DOHH2 (cell line): ENCODE data around the gene ARHGAP22.

ENCODE experiments used
- H3F3A ChIP-seq: fragments of 200-600 bp; sonication (generic), shearing (Covaris generic); 2 replicates; pipeline ENCODE4 v1.6.0; 2016; ENCODE audit warnings: antibody characterized with exemption, mild to moderate bottlenecking; ENCODE audit not compliant: control insufficient read depth, insufficient read depth
- H3K27ac ChIP-seq: fragments of 200-600 bp; sonication (generic); 2 replicates; pipeline ENCODE4 v1.5.1; 2014; ENCODE audit warnings: low read depth, mild to moderate bottlenecking, low read length, moderate library complexity
- H3K27me3 ChIP-seq: fragments of 200-600 bp; sonication (generic); 2 replicates; pipeline ENCODE4 v1.6.1; 2014; ENCODE audit warnings: mild to moderate bottlenecking, low read length, mixed read lengths; ENCODE audit not compliant: control insufficient read depth
- H3K36me3 ChIP-seq: fragments of 200-600 bp; sonication (generic); 2 replicates; pipeline ENCODE4 v1.6.1; 2014; ENCODE audit warnings: mild to moderate bottlenecking, low read length, moderate library complexity, mixed read lengths; ENCODE audit not compliant: control insufficient read depth
- H3K4me1 ChIP-seq: fragments of 200-600 bp; sonication (generic); 2 replicates; pipeline ENCODE4 v1.6.1; 2014; ENCODE audit warnings: mild to moderate bottlenecking, low read length, mixed read lengths; ENCODE audit not compliant: control insufficient read depth
- H3K4me2 ChIP-seq: fragments of 200-600 bp; sonication (generic); 2 replicates; pipeline ENCODE4 v1.6.0; 2014; ENCODE audit warnings: mild to moderate bottlenecking, low read length, moderate library complexity
- H3K4me3 ChIP-seq: fragments of 200-600 bp; sonication (generic); 2 replicates; pipeline ENCODE4 v1.5.1; 2014; ENCODE audit warnings: mild to moderate bottlenecking, low read length, mixed read lengths
- H3K79me2 ChIP-seq: fragments of 200-600 bp; sonication (generic); 2 replicates; pipeline ENCODE4 v1.6.1; 2014; ENCODE audit warnings: mild to moderate bottlenecking, low read length, mixed read lengths; ENCODE audit not compliant: control insufficient read depth
- H3K9me2 ChIP-seq: fragments of 200-600 bp; sonication (generic); replicated peaks from 2 replicates; pipeline ENCODE4 v1.6.1; 2014; ENCODE audit warnings: mild to moderate bottlenecking, low read length, mixed read lengths; ENCODE audit not compliant: control insufficient read depth
- H3K9me3 ChIP-seq: fragments of 200-600 bp; sonication (generic); 2 replicates; pipeline ENCODE4 v1.6.1; 2014; ENCODE audit warnings: antibody characterized with exemption, low read length, mixed read lengths; ENCODE audit not compliant: control insufficient read depth, insufficient read depth
- H4K20me1 ChIP-seq: fragments of 200-600 bp; sonication (generic); 2 replicates; pipeline ENCODE4 v1.6.0; 2014; ENCODE audit warnings: low read depth, mild to moderate bottlenecking, antibody characterized with exemption, low read length, moderate library complexity; ENCODE audit not compliant: control insufficient read depth, insufficient read depth
- EZH2phosphoT487 ChIP-seq: fragments of 200-600 bp; sonication (generic); IDR thresholded peaks from 2 replicates; pipeline ENCODE4 v1.6.1; 2017; ENCODE audit warnings: borderline replicate concordance, mild to moderate bottlenecking, antibody characterized with exemption, low read length, moderate library complexity, mixed read lengths
- TF ChIP-seq, protein P1 (sequence below): fragments of 200-600 bp; sonication (generic); IDR thresholded peaks from one replicate; pipeline ENCODE4 v1.5.1; 2014; ENCODE audit warnings: antibody characterized with exemption, mild to moderate bottlenecking, low read depth, low read length; ENCODE audit not compliant: poor library complexity, severe bottlenecking

The ARHGAP22 gene

DNA sequence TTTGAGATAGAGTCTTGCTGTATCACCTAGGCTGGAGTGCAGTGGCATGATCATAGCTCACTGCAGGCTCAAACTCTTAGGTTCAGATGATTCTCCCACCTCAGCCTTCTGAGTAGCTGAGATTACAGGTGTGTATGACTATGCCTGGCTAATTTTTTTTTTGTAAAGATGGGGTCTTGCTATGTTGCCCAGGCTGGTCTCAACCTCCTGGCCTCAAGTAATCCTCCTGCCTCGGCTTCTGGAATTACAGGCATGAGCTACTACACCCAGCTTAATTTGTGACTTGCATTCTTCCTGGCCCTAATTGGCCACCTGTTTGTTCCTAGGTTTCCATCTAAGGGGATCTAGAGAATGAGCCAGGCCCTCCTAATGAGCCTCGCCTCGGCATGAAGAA, 9.3 kb downstream of the ARHGAP22 start:
- H4K20me1 ChIP-seq: no peaks in the 10 kb centered on the region
- H3K4me1 ChIP-seq: no peaks in the 10 kb centered on the region
- no peak overlapping the region for H3K4me3 ChIP-seq
- H3K27ac ChIP-seq: no peak overlapping the region
- H3K9me3 ChIP-seq: no peaks in the 10 kb centered on the region
- TF ChIP-seq, protein P1, sequence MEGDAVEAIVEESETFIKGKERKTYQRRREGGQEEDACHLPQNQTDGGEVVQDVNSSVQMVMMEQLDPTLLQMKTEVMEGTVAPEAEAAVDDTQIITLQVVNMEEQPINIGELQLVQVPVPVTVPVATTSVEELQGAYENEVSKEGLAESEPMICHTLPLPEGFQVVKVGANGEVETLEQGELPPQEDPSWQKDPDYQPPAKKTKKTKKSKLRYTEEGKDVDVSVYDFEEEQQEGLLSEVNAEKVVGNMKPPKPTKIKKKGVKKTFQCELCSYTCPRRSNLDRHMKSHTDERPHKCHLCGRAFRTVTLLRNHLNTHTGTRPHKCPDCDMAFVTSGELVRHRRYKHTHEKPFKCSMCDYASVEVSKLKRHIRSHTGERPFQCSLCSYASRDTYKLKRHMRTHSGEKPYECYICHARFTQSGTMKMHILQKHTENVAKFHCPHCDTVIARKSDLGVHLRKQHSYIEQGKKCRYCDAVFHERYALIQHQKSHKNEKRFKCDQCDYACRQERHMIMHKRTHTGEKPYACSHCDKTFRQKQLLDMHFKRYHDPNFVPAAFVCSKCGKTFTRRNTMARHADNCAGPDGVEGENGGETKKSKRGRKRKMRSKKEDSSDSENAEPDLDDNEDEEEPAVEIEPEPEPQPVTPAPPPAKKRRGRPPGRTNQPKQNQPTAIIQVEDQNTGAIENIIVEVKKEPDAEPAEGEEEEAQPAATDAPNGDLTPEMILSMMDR: no peak
- no peak for TF ChIP-seq EZH2phosphoT487
- H3K9me2 ChIP-seq: no peaks in the 10 kb centered on the region
- H3K27me3 ChIP-seq: peaks cover 10% of the 10 kb centered on the region; the same call in 1 of the 2 replicates
- H3K79me2 ChIP-seq: no peaks in the 10 kb centered on the region
- no peaks in the 10 kb centered on the region for H3K36me3 ChIP-seq
- H3F3A ChIP-seq: no peaks in the 10 kb centered on the region
- H3K4me2 ChIP-seq: no peak overlapping the region

DNA sequence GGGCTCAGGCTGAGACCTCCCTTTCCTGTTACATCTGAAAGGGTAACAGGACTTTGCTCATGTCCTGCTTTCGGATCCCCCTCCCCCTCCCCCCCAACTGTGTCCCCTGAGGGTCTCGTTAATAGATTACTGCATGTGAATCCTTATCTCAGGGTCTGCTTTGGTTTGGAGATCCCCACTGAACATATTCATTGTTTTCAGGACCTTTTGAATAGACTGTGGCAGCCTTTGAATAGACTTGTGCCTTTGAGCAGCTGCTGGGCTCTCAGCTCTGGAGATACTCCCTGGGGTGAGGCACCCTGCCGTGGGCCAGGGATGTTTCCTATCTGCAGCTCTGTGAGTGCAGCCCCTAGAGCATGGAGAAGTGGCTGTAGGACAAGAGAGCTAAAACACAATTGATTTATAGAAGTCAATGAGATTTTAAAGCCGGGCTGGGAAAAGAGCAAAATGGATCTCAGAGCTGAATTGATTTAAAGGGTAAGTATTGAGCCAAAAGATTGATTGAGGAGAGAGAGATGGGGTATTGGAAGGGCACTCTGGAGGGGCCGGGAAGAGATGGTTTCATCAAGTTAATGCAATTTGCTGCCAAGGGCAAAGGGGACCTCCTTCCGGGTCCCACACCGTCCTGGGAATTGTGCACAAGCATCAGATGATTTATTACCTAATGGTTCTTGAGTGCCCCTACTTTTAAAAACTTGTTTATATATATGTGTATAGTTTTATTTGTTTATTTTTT, 9.9 kb downstream of the ARHGAP22 start:
- Histone ChIP-seq H3K9me2 (no peaks in the 10 kb centered on the region), H4K20me1 (no peaks in the 10 kb centered on the region), H3K27me3 (peaks cover 10% of the 10 kb centered on the region; the same call in 1 of the 2 replicates), H3K4me2 (no peak overlapping the region), H3K4me3 (no peak overlapping the region), H3K36me3 (no peaks in the 10 kb centered on the region), H3K79me2 (no peaks in the 10 kb centered on the region), H3K9me3 (no peaks in the 10 kb centered on the region), H3K27ac (no peak overlapping the region), H3K4me1 (no peaks in the 10 kb centered on the region), H3F3A (no peaks in the 10 kb centered on the region)
- TF ChIP-seq, protein P1: no peak
- no peak for TF ChIP-seq EZH2phosphoT487

DNA sequence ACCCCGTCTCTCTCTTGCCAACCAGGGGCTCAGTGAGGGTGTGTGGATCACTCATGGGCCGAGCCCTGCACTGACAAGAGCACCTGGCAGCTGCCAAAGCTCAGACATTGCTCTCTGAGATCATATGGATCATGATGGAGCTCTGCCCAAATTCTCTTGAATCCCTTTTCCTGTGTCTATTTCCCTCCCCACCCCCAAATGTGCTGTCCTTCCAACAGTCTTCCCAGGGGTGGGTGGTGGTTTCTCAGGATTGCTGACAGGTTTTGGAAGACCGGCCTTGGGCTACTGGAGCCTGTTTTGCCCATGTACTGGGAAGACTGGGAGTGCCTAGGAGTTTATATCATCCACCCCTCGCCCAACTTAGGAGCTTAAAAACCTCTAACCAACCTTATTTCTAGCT, 10.5 kb downstream of the ARHGAP22 start:
- H4K20me1 ChIP-seq: no peaks in the 10 kb centered on the region
- no peak overlapping the region for H3K27ac ChIP-seq
- TF ChIP-seq, protein P1: no peak
- TF ChIP-seq EZH2phosphoT487: no peak
- no peak overlapping the region for H3K4me3 ChIP-seq
- H3K4me1 ChIP-seq: no peaks in the 10 kb centered on the region
- no peaks in the 10 kb centered on the region for H3F3A ChIP-seq
- no peaks in the 10 kb centered on the region for H3K79me2 ChIP-seq
- H3K4me2 ChIP-seq: no peak overlapping the region
- H3K9me2 ChIP-seq: no peaks in the 10 kb centered on the region
- H3K27me3 ChIP-seq: peaks cover 10% of the 10 kb centered on the region; the same call in 1 of the 2 replicates
- H3K36me3 ChIP-seq: no peaks in the 10 kb centered on the region
- no peaks in the 10 kb centered on the region for H3K9me3 ChIP-seq
